ENCODE results near the gene SYT9.

SYT9 gene

DNA sequence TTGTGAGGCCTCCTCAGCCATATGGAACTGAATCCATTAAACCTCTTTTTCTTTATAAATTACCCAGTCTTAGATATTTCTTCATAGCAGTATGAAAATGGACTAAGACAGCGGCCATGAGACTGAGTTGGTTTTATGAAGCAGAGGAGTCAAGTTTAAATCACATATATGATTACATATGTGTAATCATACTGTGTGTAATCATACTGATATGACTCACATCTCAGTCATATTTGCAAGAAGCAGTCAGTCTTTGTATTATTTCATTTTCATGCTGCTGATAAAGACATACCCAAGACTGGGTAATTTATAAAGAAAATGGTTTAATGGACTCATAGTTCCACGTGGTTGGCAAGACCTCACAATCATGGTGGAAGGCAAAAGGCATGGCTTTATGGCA, 89.8 kb downstream of the SYT9 start:
- DNase-seq (ENCODE audit: low spot score), result no peak

DNA sequence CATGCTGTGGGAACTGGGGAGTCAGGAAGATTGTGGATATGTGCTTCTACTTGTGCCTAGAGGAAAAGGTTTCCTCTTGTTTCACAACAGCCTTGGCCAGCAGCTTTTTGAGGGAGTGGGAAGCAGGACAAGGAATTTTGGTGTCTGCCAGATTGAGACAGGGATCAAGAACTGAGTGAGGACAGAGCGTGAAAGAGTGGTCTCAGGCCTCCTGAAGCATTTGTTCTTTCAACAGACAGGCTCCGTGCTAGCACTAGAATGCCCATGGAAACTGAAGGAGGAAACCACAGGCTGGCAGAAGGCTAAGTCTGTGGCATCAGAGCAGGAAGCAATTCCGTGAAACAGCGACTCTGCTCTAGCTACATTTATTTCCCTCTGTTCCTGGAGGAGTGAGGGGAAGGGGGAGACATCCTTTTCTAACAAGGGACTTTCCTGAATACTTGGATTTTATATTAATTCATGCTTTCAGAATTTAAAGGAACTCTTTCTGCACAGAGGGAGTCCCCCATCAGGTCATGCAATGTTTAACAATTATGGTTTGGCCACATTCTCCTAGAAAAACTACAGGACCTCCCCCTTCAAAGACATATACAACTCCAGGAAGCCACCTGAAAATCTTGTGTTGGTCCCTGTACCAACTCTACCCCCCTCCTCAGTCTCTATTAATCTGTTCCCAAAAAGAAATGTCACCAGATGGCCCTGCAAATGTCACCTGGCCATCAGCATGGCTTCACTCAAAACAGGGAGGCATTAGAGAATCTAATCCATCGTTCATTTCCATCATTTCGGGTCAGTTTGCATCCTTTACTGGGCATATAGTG, 96.1 kb downstream of the SYT9 start:
- DNase-seq (ENCODE audit: low spot score), result no peak

DNA sequence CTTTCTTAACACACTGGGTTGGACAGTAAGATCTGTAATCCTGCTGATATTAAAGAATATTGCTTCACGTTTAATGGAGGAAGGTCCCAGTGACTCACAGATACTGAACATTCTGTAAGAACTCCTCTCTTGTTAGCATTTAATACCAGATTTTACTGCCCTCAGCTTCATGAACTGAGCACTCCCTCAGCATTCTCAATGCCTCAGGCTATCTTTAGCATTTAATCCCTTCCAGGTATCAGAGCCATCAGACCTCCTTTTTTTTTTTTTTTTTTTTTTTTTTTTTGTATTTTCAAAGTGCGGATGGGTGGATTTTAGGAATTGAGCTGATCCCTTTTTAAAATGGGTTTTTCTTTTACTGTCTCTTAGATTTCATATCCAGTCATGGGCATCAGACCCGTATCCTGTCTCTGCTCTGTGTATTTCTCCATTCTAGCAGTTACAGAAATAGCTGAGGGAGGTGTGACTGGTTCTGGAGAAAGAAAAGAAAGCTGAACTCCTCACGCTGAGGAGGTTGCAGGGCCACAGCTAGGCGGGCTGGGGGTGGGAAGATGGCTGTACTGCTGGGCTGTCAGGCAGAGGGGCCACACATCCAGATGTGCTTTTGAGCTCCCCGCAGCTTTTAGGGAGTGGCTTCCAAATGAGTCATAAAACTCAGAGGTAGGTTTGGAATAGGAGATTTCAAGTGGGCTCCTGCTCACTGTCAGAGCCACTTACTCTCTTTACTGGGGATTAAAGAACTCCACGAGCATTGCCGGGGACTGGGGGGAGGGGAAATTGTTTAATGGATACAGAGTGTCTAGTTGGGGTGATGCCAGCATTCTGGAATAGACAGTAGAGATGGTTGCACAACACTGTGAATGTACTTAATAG, 97.0 kb downstream of the SYT9 start:
- DNase-seq (ENCODE audit: low spot score), result no peak

DNA sequence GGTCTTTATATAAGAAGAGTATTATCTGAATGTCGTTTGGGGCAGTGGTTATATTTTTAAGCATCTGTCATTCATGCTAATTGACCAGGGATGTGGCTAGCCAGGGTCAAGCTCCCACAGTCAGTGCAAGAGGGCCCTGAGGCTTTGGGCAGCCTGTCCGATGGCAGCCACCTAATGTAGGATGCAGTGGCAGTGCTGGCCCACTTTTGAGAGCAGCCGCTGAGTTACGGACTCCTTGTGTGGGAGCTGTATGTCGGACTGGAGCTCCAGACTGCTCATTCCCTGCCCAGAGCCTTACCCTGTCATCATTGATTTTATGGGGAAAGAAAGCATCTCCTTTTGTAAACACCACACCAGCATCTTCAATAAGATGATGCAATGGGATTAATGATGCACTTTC, 99.5 kb downstream of the SYT9 start:
- DNase-seq (ENCODE audit: low spot score), result no peak

DNA sequence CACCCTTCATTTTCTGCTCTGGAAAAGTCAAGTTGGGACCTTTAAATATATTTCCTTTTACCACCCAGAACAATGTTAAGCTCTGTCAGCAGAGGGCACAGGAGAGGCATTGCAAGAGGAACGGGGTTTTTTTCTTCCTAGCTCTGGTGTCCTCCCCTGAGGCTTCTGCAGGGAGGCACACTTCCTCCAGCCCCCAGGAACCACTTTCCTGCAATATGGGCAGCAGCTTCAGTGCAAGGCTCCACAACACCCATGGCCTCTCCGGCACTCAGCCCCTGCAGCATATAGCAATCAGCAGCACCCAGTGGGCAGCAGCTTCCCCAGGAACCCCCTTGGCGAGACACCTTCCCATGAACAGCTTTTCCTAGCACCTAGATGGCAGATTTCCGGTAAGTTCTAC, 101.4 kb downstream of the SYT9 start:
- no peak for DNase-seq (ENCODE audit: low spot score)

DNA sequence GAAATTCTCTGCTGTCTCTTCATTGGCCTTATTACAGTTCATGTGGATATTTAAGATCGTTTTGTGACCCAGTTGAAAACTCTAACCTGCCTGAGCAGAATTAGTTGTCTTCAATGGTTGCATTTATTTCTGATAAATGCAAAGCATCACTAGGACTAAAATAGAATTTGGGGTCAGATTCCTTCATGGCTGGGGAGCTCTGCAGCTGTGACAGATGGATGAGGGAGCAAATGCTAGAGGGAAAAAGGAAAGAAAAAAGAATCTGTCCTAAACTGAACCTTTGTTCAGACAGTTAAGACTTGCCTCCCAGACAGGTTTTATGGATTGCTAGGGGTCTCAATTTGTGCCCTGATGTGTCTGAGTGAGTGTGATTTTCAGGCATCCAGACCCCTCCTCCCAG, 113.0 kb downstream of the SYT9 start:
- no peak for DNase-seq (ENCODE audit: low spot score)

DNA sequence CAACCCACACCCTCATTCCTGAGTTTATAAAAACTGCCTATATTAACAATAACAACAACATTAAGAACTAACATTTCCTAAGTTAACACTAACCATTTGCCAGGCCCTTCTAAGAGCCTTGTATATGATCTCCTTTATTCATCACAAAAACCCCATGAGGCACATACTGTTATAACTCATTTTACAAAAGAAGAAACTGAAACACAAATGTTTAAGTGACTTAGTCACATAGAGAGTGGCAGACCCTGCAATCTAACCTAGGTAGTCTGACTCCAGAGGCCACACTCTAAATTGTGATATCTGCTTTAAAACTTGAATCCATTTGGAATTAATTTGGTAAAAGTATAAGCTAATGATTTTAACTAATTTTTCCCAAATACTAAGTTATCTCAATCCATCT, 116.1 kb downstream of the SYT9 start:
- DNase-seq (ENCODE audit: low spot score), result no peak

DNA sequence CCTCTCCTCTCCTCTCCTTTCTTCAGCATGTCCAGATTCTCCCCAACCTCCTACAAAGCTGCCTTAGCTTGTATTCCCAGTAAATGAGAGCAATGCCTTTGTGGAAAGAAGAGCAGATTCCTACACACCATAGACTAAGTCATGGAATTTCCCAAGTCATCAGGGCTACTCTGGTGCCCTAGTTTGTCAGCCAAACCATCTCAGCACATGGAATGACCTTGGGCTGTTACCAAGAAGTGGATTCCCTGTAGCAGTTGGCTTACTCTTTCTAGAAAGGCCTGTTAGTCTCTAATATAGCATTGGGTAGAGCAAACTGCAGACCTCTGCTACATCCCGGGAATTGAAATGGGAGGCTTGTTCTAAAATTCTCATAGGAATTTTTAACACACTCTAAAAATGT, 124.7 kb downstream of the SYT9 start:
- DNase-seq (ENCODE audit: low spot score), result no peak

DNA sequence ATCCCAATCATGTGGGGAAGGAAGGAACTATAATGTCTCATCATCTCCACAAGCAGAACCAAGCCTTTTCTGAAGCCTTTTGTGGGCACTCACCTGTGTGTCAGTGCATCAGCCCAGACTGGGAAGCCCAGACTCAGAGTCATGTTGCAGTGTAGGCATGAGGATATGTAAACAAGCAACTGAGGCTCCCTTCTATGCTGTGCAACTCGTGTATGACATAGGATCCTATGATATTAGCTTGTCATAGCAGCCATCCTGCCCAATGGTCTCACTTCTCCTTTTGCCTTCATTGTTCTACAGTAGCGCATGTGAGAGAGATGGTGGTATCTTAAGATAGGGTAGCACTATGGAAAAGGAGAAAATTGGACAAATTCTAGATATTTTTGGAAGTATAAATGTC, 130.2 kb downstream of the SYT9 start:
- no peak for DNase-seq (ENCODE audit: low spot score)

DNA sequence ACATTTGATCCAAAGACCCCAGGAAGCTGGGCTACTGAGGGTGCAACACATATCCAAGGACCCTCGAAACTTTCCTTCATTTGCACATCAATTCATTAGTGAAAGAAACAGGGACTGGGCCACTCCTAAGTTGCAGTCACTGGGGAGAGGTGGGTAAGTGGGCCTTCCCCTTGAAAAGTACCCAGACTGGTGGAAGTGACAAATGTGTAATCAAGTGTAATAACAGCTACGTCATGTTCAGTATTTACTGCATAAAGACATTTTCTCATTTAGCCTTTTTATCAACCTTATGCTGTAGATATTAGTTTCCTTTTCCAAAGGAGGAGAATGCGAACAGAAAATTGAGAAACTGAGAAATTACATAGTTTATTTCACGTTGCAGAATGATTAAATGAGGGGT, 131.7 kb downstream of the SYT9 start:
- no peak for DNase-seq (ENCODE audit: low spot score)

DNA sequence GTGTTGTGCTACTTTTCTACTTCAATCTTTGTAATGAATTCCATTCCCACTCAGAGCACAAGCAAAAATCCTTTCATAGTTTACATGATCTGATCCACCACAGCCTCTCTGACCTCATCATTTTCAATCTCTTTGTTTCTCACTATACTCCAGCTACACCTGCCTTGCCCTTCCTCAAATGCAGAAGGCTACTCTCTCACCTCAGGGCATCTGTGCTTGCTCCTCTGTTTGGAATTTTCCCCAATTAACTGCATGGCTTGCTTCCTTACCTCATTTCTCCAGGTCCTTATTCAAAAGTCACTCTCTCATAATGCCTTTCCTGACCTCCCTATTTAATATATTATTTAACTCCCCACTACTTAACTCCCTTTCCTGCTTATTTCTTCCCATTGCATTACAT, 133.0 kb downstream of the SYT9 start:
- DNase-seq (ENCODE audit: low spot score), result no peak

DNA sequence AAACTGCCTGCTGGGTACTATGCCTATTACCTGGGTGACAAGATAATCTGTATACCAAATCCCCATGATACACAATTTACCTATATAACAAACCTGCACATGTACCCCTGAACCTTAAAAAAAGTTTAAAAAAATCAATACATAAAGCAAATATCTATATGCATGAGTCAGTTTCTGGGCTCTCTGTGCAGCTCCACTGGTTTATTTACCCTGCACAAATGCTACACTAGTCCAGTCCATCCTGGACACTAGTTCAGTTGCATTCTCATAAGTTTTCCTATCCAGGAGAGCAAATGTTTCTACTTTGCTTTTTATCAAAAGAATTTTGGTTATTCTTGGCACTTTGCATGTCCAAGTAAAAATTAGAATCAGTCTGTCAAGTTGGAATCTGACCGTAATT, 133.8 kb downstream of the SYT9 start:
- DNase-seq (ENCODE audit: low spot score), result no peak

DNA sequence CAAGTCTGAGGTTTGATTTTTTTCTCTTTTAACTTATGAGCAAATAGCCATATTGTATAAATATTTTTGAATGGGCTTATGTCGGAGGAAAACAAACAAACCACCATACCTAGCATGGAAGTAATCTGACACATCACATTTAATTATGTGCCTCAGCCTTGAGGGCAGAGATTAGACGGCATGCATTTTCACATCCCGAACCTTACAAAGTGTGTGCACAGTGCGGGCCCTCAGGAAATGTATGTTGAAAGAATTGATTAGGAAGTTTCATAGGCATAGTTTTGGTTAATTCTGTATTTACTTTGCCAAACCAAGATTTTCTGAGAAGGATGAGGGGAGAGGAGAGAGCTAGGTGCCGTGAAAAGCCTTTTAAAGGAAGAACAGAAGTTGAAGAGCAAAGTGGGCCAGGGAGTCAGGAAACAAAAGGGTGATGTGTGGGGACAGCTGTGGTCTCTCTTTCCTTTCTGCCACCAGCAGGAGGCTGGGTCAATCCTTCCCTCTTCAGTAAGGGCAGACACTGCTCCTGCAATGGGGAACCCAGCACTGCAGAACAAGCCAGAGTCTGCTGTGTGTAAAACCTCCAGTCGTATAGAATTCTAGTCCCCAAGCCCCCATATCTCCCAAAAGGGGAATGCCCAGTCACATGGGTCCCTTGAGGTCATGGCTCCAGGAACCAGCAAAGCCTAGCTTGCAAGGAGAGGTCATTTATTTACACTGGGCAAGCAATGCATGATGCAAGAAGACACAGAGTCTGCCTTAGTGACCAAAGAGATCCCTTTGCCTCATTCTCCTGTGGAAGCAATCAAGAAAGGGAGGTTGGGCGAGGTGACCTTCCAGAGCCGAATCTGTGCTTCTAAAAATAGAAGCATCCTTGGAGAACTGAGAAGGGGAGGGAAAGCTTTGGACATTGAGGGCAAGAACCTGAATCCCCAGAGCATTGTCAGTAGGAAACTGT, 162.5 kb downstream of the SYT9 start:
- DNase-seq (ENCODE audit: low spot score), result no peak

DNA sequence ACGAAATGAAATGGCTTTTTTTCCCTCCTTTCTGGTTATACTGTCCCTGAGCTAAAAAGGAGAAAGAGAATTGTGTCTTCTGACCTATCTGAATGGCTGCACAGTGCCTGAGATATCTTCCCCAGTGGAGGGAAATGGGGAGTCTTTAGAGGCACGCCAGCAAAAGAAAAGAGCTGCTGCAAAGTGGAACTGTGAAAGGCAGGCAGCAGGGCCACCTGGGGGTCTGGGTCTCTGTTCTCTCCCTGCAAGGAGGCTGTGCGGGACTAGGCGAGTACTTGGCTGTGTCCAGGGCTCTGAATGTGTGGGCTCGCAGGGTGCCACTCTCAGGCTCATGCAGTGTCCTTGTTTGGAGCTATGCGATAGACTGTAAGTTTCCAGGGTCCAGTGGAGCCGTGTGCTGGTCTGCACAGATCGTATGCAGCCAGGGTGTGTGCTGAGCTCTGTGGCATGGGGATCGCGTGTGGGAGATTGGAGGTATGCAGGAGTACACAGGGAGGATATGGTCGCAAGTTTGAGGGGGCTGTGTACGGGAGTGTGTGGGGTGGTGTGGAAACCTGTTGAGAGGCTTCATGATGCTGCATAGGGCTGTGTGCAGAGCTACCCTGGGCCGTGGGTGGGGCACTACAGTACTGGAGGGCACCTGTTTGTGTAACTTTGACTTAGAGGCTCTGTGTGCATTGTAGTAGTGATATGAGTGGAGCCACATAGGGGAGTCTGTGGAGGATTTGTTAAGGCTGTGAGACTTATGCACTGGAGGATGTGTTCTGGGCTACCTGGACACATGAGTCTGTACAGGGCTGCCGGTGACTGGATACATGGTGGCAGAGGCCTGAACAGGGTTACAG, 163.5 kb downstream of the SYT9 start:
- DNase-seq (ENCODE audit: low spot score), result no peak

DNA sequence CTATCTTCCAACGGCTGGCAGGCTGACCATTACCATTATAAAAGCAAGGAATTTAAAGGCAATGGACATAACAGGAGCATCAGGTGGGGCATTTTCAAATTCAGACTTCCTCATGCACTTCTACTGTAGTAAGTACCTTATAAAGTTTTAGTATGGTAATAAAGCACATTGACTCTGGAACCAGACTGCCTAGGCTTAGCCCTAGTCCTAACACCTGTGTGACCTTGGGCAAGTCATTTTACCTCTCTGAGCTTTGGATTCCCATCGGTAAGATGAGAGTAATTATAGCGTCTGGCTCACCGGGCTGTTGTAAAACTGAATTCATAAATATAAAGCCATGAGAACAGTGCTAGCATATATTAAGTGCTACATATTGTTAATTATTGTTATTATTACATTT, 164.4 kb downstream of the SYT9 start:
- no peak for DNase-seq (ENCODE audit: low spot score)

DNA sequence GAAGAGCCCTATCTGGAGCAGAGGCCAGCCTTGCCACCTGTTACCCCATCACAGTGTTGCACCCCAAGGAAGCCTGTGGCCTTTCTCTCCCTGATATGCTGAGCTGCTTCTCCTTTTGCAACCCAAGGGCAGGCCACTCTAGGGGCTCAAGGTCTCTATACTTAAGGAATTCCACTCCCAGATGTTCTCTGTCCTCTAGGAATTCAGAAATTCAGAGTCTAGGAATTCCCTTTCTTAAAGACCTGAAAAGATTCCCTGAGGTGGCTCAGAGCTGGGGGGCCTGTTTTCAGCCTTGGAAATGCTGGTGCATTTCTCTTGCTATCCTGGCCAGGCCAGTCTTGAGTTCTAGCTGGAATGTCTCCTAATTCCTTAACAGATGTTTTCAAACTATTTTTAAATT, 165.6 kb downstream of the SYT9 start:
- no peak for DNase-seq (ENCODE audit: low spot score)

DNA sequence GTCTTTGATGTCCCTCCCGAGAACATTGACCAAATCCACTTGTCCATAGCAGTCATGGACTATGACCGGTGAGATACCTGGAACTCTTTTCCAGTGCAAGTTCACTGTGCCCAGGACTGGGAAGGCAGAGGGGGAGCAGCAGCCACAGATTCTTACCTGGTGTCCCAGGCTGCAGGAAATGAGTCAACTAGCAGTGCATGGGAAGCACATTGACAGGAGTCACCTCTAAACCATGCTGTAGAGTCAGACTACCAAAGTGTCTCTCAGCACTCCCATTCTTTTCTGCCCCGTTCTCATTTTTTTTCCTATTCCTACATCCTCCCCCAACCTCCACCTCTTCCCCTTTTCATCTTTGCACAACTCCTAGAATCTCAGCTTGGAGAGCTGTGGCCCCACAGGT, 166.4 kb downstream of the SYT9 start:
- no peak for DNase-seq (ENCODE audit: low spot score)

DNA sequence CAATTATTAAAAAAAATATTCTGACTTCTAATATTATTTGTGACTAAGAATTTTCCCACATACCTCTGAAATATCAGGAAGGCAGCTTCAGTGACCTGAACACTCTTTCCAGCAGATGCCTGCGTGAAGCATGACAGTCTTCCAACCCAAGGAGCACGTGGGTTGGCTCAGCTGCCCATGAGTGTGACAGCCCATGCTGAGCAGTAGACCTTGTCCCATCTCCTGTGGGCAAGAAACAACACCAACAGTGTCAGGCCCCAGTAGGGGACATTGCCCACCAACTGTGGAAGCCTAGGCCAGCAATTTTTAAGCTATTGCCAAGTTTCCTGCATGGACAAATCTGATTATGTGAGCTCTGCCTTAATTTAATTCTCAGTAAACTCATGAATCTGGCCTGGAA, 167.2 kb downstream of the SYT9 start:
- no peak for DNase-seq (ENCODE audit: low spot score)

DNA sequence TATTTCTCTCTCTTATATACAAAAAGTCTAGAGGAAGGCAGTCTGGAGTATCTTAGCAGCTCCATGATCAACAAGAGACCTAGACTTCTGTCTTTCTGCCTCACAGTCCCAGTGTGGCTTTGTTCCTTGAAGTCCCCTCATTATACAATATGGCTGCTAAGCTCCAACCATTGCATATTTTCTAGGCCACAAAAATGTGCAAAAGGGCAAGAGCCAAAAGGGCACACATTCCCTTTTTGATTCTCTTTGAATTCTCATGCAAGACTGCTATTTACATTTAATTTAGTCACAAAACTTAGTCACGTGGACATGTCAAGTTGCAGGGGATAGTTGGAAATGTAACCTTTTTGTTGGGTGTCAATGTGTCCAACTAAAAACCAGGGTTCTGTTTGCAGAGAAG, 169.4 kb downstream of the SYT9 start:
- no peak for DNase-seq (ENCODE audit: low spot score)

DNA sequence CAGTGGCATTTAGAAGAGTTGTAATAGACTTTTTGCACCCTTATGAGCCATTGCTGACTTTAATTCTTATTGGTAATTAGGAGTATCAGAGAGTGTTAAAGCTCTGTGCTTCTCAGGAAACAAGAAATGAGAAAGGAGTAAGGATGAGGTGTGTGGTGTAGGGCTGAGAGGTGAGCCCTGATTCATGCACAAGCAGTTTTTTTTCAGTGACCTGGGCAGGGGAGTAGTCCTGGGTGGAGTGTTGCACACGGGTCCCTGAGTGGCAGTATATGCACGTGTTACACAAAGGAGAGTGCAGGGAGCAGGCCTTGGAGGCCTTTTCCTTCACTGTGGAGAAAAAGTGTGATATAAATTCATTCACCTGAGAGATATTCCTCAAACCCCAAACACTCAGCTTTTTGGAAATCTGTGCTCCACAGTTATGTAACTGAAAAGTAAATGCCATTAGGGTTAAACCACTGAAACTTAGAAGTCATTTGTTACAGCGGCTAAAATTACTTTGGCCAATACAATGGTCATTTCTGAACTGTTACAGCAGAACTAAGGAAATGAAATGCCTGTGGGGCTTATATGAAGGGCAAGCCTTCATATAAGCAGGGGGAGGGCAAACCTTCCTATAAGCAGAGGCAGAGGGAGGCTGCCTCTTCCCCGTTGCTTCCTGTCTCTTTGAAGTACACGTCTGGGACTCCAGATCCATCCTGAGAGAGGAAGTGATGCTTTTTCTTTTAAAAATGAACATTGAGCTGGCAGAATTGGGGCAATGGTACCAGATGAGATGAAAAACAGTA, 171.0 kb downstream of the SYT9 start:
- no peak for DNase-seq (ENCODE audit: low spot score)

DNA sequence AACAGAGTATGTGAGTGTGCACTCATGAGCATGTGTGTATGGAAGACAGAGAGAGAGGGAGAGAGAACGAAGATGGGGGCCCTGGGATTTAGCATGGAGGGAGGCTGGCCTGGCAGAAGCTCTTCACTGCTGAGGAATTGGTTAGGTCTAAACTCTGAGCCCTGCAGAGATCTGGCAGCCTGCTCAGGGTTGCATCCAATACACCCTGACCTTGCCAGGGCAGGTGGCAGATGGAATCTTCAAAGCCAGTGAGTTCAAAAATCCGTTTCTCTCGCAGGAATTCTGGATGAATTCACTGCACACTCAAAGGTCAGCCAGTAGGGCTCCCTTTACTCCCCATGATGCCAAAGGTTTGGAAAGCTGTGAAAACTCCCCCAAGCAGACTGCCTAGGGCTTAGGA, 172.2 kb downstream of the SYT9 start:
- DNase-seq (ENCODE audit: low spot score), result no peak
